ENCODE measurements around the gene PSORS1C2. TPM values are rescaled to one million over a fixed set of nuclear protein-coding genes. Genes with fewer than 3 reads are reported as not detected.
"Not testable (repeated sequence)": the region's sequence is repeated elsewhere in the genome, so short reads cannot be mapped to it uniquely, and the experiment has no call there.

The PSORS1C2 gene
- total RNA-seq, 1 donor from 2014 or later = not detected

- H3K4me3 Mint-ChIP-seq = no peak overlapping the region
- H3K9me3 Mint-ChIP-seq = no peaks in the 10 kb centered on the region
- peaks cover 22% of the 10 kb centered on the region for H3K4me1 Mint-ChIP-seq
- no peak for TF ChIP-seq CTCF (conservative IDR thresholded peaks at IDR 0.05)
- no peaks in the 10 kb centered on the region for H3K36me3 Mint-ChIP-seq (ENCODE audit: low read depth)
- H3K27ac Mint-ChIP-seq (ENCODE audit: unreplicated experiment) = no peak overlapping the region
- DNase-seq (ENCODE audit: low read depth, low spot score) = no peak
- H3K27me3 Mint-ChIP-seq (ENCODE audit: low read depth) = peaks cover 4% of the 10 kb centered on the region
These were observed 30.4 kb upstream of the PSORS1C2 start for GRCh38 chr6:31169123-31169857.

GRCh38 chr6:31168606-31169005 lies 29.7 kb upstream of the PSORS1C2 start:
- no peak overlapping the region for H3K4me3 Mint-ChIP-seq
- no peak for DNase-seq (ENCODE audit: low read depth, low spot score)
- H3K9me3 Mint-ChIP-seq = no peaks in the 10 kb centered on the region
- H3K27me3 Mint-ChIP-seq (ENCODE audit: low read depth) = peaks cover 4% of the 10 kb centered on the region
- peak overlapping the region; percentile 85 for H3K27ac Mint-ChIP-seq (ENCODE audit: unreplicated experiment)
- peaks cover 22% of the 10 kb centered on the region for H3K4me1 Mint-ChIP-seq
- no peaks in the 10 kb centered on the region for H3K36me3 Mint-ChIP-seq (ENCODE audit: low read depth)
- TF ChIP-seq CTCF (conservative IDR thresholded peaks at IDR 0.05) = no peak

- Mint-ChIP-seq H3K9me3 (no peaks in the 10 kb centered on the region), H3K27me3 (ENCODE audit: low read depth) (peaks cover under 1% of the 10 kb centered on the region), H3K36me3 (ENCODE audit: low read depth) (peaks cover 3% of the 10 kb centered on the region), H3K4me3 (no peak overlapping the region), H3K27ac (ENCODE audit: unreplicated experiment) (peak overlapping the region; percentile 68), H3K4me1 (peaks cover 16% of the 10 kb centered on the region)
- no peak for TF ChIP-seq CTCF (conservative IDR thresholded peaks at IDR 0.05)
- DNase-seq (ENCODE audit: low read depth, low spot score) = no peak
These were observed 27.1 kb upstream of the PSORS1C2 start for GRCh38 chr6:31165986-31166385.

GRCh38 chr6:31165064-31165832 lies 26.4 kb upstream of the PSORS1C2 start:
- not testable (repeated sequence) for H3K27me3 Mint-ChIP-seq (ENCODE audit: low read depth); DNase-seq (ENCODE audit: low read depth, low spot score); H3K27ac Mint-ChIP-seq (ENCODE audit: unreplicated experiment); H3K4me3 Mint-ChIP-seq; H3K36me3 Mint-ChIP-seq (ENCODE audit: low read depth); H3K9me3 Mint-ChIP-seq
- peaks cover 16% of the 10 kb centered on the region for H3K4me1 Mint-ChIP-seq

GRCh38 chr6:31164475-31165063 lies 25.7 kb upstream of the PSORS1C2 start:
- not testable (repeated sequence) for DNase-seq (ENCODE audit: low read depth, low spot score); H3K36me3 Mint-ChIP-seq (ENCODE audit: low read depth); H3K27ac Mint-ChIP-seq (ENCODE audit: unreplicated experiment); H3K9me3 Mint-ChIP-seq; H3K27me3 Mint-ChIP-seq (ENCODE audit: low read depth); H3K4me3 Mint-ChIP-seq
- H3K4me1 Mint-ChIP-seq = peaks cover 22% of the 10 kb centered on the region

- Mint-ChIP-seq H3K27ac (ENCODE audit: unreplicated experiment) (no peak overlapping the region), H3K4me3 (no peak overlapping the region), H3K9me3 (no peaks in the 10 kb centered on the region), H3K36me3 (ENCODE audit: low read depth) (peaks cover 3% of the 10 kb centered on the region), H3K27me3 (ENCODE audit: low read depth) (no peaks in the 10 kb centered on the region), H3K4me1 (peaks cover 22% of the 10 kb centered on the region)
- no peak for DNase-seq (ENCODE audit: low read depth, low spot score)
- TF ChIP-seq CTCF (conservative IDR thresholded peaks at IDR 0.05) = no peak
These were observed 25.1 kb upstream of the PSORS1C2 start for GRCh38 chr6:31163922-31164321.

Data from neural crest cell (in vitro differentiated cells).